A673 (cell line): ENCODE data around the gene ENTPD2. TPM values are rescaled to one million over a fixed set of nuclear protein-coding genes. Genes with fewer than 3 reads are reported as not detected.

Source experiments
- BruUV-seq: library from RNA; stranded (reverse); fragments of 400-500 nt; replicated peaks from 2 replicates; lab custom pipeline; 2021; lab: Mats Ljungman, UMichigan
- CTCF ChIA-PET: fragments of 300-600 bp; sonication (Branson Sonifier 250); formaldehyde crosslinking; loops from one replicate; lab custom pipeline; 2022; ENCODE audit warnings: antibody characterized with exemption; lab: Charles Lee
- POLR2A ChIA-PET: fragments of 300-600 bp; sonication (Branson Sonifier 250); formaldehyde crosslinking; loops from one replicate; lab custom pipeline; 2022; ENCODE audit warnings: antibody characterized with exemption; ENCODE audit not compliant: low non-redundant PET; lab: Charles Lee
- DNase-seq: peaks from one replicate; pipeline ENCODE4 v3.0.0-alpha.2; 2015; ENCODE audit warnings: low spot score
- H3K27ac ChIP-seq: fragments of 200-600 bp; sonication (generic); 2 replicates; pipeline ENCODE4 v1.5.1; 2016; ENCODE audit warnings: mixed run types, low read depth, mild to moderate bottlenecking, mixed read lengths, antibody characterized with exemption, low read length; ENCODE audit not compliant: poor library complexity, severe bottlenecking
- H3K27me3 ChIP-seq: fragments of 200-600 bp; sonication (generic); replicated peaks from 2 replicates; pipeline ENCODE4 v1.6.1; 2017; ENCODE audit warnings: mixed run types, low read depth, mild to moderate bottlenecking, mixed read lengths, antibody characterized with exemption, low read length; ENCODE audit not compliant: insufficient read depth, poor library complexity
- H3K36me3 ChIP-seq: fragments of 200-600 bp; sonication (generic); 2 replicates; pipeline ENCODE4 v1.6.1; 2016; ENCODE audit warnings: mixed run types, mild to moderate bottlenecking, mixed read lengths, antibody characterized with exemption, low read length; ENCODE audit not compliant: insufficient read depth, poor library complexity, severe bottlenecking
- H3K4me1 ChIP-seq: fragments of 200-600 bp; sonication (generic); 2 replicates; pipeline ENCODE4 v1.6.1; 2017; ENCODE audit warnings: mixed run types, mild to moderate bottlenecking, mixed read lengths, antibody characterized with exemption, low read length; ENCODE audit not compliant: insufficient read depth, poor library complexity, severe bottlenecking
- H3K4me3 ChIP-seq: fragments of 200-600 bp; sonication (generic); 2 replicates; pipeline ENCODE4 v1.5.1; 2016; ENCODE audit warnings: low read depth, mixed run types, mild to moderate bottlenecking, mixed read lengths, low read length; ENCODE audit not compliant: poor library complexity, severe bottlenecking
- H3K9me3 ChIP-seq: fragments of 200-600 bp; sonication (generic); 2 replicates; pipeline ENCODE4 v1.6.1; 2016; ENCODE audit warnings: mixed run types, low read depth, mild to moderate bottlenecking, mixed read lengths, antibody characterized with exemption, low read length; ENCODE audit not compliant: poor library complexity, severe bottlenecking
- CTCF ChIP-seq: fragments of 300-800, 200-600 bp; sonication (generic); conservative IDR thresholded peaks from 2 replicates; pipeline ENCODE4 v1.5.1; 2017; ENCODE audit warnings: low read depth, mild to moderate bottlenecking, antibody characterized with exemption, low read length, moderate library complexity, mixed read lengths
- EZH2 ChIP-seq: fragments of 200-600 bp; sonication (generic); IDR thresholded peaks from 2 replicates; pipeline ENCODE4 v1.6.1; 2017; ENCODE audit warnings: borderline replicate concordance, low read depth, mild to moderate bottlenecking, mixed read lengths, antibody characterized with exemption, low read length; ENCODE audit not compliant: poor library complexity, severe bottlenecking
- intact Hi-C: fragments of 100-400 bp; cut with micrococcal nuclease; formaldehyde crosslinking; loops from one replicate; pipeline ENCODE4 v1.10.0; 2022; ENCODE audit not compliant: unreplicated experiment
- total RNA-seq: library from RNA; stranded (reverse); gene quantifications from 2 replicates; pipeline ENCODE4 v1.2.3, GENCODE V29; 2021

Gene ENTPD2
- total RNA-seq, 1 experiment from 2014 or later: not detected

GRCh38 chr9:137009938-137010732 is 43.7 kb downstream of the ENTPD2 start:
- no peak for TF ChIP-seq EZH2
- TF ChIP-seq CTCF: no peak
- peaks cover 3% of the 10 kb centered on the region for H3K36me3 ChIP-seq
- no TSS peak for BruUV-seq
- intact Hi-C loops: no loop called here
- ChIA-PET POLR2A (no interaction called here), CTCF (interaction anchor here (0.6 kb wide), 1 partner anchor 19 kb away, joined by 3 read pairs; no protein-coding TSS in a partner anchor)
- H3K4me1 ChIP-seq: no peaks in the 10 kb centered on the region
- DNase-seq: no peak
- H3K4me3 ChIP-seq: no peak overlapping the region
- H3K9me3 ChIP-seq: no peaks in the 10 kb centered on the region
- no peak overlapping the region for H3K27ac ChIP-seq
- no peaks in the 10 kb centered on the region for H3K27me3 ChIP-seq

GRCh38 chr9:137009217-137009616 is 44.6 kb downstream of the ENTPD2 start:
- no TSS peak for BruUV-seq
- TF ChIP-seq EZH2 (no peak), CTCF (no peak)
- Histone ChIP-seq H3K36me3 (peaks cover 3% of the 10 kb centered on the region), H3K27ac (no peak overlapping the region), H3K27me3 (no peaks in the 10 kb centered on the region), H3K4me3 (no peak overlapping the region), H3K9me3 (no peaks in the 10 kb centered on the region), H3K4me1 (no peaks in the 10 kb centered on the region)
- no peak for DNase-seq
- CTCF ChIA-PET: no interaction called here
- POLR2A ChIA-PET: no interaction called here
- intact Hi-C loops: no loop called here

- no TSS peak for BruUV-seq
- DNase-seq: no peak
- no peaks in the 10 kb centered on the region for H3K4me1 ChIP-seq
- H3K27me3 ChIP-seq: no peaks in the 10 kb centered on the region
- POLR2A ChIA-PET: no interaction called here
- no peak overlapping the region for H3K27ac ChIP-seq
- TF ChIP-seq EZH2 (no peak), CTCF (no peak)
- no peak overlapping the region for H3K4me3 ChIP-seq
- H3K36me3 ChIP-seq: peaks cover 3% of the 10 kb centered on the region
- H3K9me3 ChIP-seq: no peaks in the 10 kb centered on the region
- intact Hi-C loops: no loop called here
- CTCF ChIA-PET: no interaction called here
Observed at GRCh38 chr9:137008312-137008711, 45.5 kb downstream of the ENTPD2 start.
